Activated CD4-positive, CD25-positive, alpha-beta regulatory T cell treated with anti-CD3 and anti-CD28 coated beads, Interleukin-2, amount 50 U/mL, for 16 hours (primary cell): ENCODE measurements around the gene RPS14.
"Not testable (repeated sequence)": the region's sequence is repeated elsewhere in the genome, so short reads cannot be mapped to it uniquely, and the experiment has no call there.

Source experiments
- DNase-seq: peaks from one replicate; pipeline ENCODE4 v3.0.0-alpha.2; 2020; ENCODE audit warnings: low read depth, low spot score

The RPS14 gene

DNA sequence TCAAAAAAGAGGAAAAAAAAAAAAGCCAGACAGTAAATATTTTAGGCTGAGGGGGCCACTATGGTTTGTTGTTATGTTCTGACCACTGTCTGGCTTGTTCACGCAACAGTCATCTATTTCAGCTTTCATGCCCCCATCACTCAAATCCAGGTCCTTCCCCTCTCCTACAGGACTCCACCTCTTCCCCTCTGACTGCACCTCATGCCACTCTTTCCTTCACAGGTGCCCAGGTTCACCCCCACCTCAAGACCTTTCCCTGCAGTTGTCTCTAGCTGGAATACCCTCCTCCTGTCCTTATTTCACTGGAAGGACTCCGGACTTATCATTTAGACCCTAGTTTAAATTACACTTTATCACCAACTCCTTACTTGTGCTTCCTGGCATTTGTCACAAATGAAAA lies 3.5 kb downstream of the RPS14 start:
- DNase-seq: no peak

GRCh38 chr5:150444770-150445169 lies 4.8 kb downstream of the RPS14 start:
- DNase-seq: no peak

- DNase-seq: no peak
Measured at GRCh38 chr5:150443242-150444075, 6.1 kb downstream of the RPS14 start.

DNA sequence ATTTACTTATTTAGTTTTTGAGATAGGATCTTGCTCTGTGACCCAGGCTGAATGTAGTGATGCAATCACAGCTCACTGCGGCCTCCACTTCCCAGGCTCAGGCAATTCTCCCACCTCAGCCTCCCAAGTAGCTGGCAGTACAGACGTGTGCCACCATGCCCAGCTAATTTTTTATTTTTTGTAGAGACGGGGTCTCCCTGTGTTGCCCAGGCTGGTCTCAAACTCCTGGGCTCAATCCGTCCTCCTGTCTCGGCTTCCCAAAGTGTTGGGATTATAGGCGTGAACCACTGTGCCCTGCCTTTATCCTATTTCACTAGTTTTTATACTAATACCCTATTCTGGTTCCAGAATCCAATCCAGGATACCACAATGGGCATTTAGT lies 6.8 kb downstream of the RPS14 start:
- no peak for DNase-seq

- DNase-seq: no peak
Measured at GRCh38 chr5:150441813-150442698, 7.5 kb downstream of the RPS14 start.

GRCh38 chr5:150440948-150441812 lies 8.4 kb downstream of the RPS14 start:
- DNase-seq: no peak

DNA sequence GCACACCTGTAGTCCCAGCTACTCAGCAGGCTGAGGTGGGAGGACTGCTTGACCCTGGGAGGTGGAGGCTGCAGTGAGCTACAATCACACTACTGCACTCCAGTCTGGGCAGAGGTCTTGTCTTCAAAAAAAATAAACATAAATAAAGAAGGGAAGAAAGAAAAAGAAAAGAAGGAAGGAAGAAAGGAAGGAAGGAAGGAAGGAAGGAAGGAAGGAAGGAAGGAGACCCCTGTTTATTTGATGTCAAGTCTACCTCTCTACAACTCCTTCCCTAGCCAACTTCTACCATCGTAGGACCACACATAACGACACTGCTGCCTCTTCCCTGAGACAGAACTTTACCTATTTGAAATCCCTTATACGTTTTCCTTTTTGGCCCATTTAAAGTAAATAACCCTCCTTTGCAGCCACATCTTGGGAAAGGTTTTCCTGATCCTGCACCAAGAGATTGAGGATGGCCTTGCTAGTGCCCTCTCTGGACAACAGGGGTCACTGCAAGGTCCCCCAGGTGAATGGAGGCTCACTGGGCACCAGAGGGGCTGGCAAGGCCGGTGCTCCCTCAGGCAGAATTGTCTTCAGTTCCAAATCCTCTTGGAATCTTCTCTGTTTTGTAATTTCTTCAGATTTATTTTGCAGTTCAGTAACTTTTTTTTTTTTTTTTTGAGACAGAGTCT lies 10.5 kb downstream of the RPS14 start:
- DNase-seq: no peak

- DNase-seq: peak; percentile 74
Measured at GRCh38 chr5:150436141-150436680, 13.3 kb downstream of the RPS14 start.

DNA sequence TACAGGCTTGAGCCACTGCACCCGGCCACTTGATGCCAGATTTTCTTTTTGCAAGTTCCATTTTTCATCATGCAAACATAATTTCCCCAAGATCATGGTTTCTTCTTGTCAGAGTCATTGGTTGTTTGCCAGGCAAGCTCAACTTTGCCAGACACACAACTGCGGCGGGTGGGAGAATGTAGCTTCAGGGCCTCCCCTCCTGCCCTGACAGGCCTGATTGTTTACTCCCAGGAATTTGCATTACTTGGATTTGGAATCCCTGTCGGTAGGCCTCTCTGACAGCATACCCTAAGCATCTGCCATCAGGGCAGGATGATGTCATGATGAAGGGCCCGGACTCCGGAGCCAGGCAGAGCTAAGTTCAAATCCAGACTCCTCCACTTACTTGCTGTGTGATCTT lies 15.1 kb downstream of the RPS14 start:
- no peak for DNase-seq

DNA sequence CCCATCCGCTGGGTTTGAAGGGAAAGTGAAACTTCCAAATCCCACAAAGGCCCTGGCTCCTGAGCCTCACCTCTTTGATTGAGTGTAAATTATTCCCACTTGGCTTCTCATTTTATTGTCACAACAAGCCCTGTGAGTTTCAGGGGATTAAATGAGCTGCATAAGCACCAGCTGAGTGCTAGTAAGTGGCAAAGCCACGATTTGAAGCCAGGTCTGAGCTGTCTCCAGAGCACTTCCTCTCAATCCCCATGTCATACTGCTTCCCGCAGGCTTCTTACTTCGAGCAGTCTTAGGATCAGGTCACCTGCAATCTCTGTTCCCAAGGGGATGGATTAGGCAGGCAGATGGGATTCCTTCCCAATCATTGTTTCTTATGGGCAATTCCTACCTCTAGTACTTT lies 18.0 kb downstream of the RPS14 start:
- no peak for DNase-seq

GRCh38 chr5:150431048-150431447 lies 18.5 kb downstream of the RPS14 start:
- no peak for DNase-seq

DNA sequence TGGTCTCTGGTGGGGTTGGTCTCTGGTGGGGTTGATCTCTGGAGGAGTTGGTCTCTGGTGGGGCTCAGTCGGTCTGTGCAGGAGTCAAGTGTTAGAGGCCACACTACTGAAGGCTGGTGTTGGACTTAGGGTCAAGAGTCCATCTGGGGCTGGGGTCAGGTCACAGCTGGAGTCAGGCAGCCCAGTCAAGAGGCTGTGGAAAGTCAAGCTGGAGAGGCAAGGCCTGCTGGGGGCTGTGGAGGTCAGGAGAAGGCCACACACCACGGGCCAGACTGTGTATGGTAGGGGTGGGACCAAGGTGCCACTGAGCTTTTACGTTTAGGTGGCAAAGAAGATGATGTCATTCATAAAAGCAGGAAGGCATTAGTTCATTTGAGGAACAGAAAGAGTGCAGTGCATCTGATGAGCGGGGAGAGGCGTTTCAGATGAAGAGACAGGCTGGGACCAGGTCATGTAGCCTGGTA lies 20.1 kb downstream of the RPS14 start:
- no peak for DNase-seq

DNA sequence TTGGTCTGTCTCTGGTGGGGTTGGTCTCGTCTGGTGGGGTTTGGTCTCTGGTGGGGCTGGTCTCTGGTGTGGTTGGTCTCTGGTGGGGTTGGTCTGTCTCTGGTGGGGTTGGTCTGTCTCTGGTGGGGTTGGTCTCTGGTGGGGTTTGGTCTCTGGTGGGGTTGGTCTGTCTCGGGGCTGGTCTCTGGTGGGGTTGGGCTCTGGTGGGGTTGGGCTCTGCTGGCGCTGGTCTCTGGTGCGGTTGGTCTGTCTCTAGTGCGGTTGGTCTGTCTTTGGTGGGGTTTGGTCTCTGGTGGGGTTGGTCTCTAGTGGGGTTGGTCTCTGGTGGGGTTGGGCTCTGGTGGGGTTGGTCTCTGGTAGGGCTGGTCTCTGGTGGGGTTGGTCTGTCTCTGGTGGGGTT lies 20.6 kb downstream of the RPS14 start:
- no peak for DNase-seq

GRCh38 chr5:150428106-150428876 lies 21.2 kb downstream of the RPS14 start:
- no peak for DNase-seq

DNA sequence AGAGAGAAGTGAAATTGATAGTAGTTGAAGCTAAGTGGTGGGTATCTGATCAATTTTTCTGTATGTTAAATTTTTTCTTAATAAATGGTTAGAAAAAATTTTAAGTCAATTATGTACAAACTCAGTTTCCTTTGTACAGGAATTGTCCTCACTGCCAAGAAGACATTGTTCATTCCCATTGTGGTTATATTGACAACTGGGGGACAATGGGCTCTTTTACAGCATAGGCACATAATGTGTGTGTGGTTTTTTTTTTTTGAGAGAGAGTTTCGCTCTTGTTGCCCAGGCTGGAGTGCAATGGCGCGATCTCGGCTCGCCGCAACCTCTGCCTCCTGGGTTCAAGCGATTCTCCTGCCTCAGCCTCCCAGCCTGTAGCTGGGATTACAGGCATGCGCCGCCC lies 23.4 kb downstream of the RPS14 start:
- DNase-seq: not testable (repeated sequence)

DNA sequence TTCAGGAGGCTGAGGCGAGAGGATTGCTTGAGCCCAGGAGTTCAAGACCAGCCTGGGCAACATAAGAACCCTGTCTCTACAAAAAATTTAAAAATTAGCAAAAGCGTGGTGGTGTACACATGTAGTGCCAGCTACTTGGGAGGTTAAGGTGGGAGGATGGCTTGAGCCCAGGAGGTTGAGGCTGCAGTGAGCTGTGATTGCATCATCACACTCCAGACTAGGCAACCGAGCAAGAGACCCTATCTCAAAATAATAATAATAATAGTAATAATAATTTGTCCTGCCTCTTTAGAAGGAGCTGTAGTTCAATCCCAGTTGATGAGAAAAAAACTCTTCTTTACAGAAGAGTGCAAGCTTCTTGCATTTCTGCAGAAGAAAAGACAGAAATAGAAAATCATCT lies 26.8 kb downstream of the RPS14 start:
- DNase-seq: no peak

DNA sequence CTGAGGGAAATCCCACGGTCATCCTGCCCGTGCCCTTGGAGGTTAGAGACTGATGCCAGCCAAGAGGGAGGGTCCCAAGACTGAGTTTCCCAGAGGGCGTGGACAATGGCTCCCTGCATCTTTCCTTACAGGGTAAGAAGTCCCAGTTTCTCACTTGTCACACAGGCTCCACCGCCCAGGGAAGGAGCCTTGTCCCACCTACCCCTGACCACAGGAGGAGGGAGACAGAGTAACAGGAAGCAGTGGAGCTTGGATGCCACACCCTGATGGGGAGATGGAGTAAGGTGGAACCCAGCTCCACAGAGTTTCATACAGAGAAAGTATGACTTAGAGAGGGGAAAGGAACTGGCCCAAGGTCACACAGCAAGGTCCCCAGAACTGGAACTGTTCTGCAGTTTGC lies 27.5 kb downstream of the RPS14 start:
- DNase-seq: no peak

- DNase-seq: no peak
Measured at GRCh38 chr5:150419630-150420270, 29.8 kb downstream of the RPS14 start.
